K562 (cell line): ENCODE measurements around the gene NEUROD6. TPM values are rescaled to one million over a fixed set of nuclear protein-coding genes. Genes with fewer than 3 reads are reported as not detected.

Experiments
- ATAC-seq: fragments of 200-7000 bp; cut with Tn5 transposase; 3 replicates; pipeline ENCODE4 v1.9.1; 2020; ENCODE audit warnings: moderate library complexity
- BruUV-seq: library from RNA; stranded (reverse); fragments of 400-500 nt; replicated peaks from 2 replicates; lab custom pipeline; 2021; lab: Mats Ljungman, UMichigan
- CTCF ChIA-PET: fragments of 300-600 bp; formaldehyde crosslinking; extraction: SDS; loops from one replicate; lab custom pipeline; 2021; ENCODE audit warnings: low intra/inter-chr PET ratio; lab: Yijun Ruan, JAX
- POLR2A ChIA-PET: fragments of 300-600, 350-650 bp; sonication (Branson Sonifier 250); formaldehyde crosslinking; extraction: SDS; loops from one replicate; lab custom pipeline; 2021; ENCODE audit warnings: antibody characterized with exemption, inconsistent platforms; lab: Yijun Ruan, JAX
- DNase-seq, 4 experiments: peaks; one replicate each; pipeline versions ENCODE4 v3.0.0 to v3.0.0-alpha.2; 2011 to 2018; ENCODE audit warnings: low spot score in 3 of 4, mixed read lengths in 3 of 4; ENCODE audit errors: extremely low read depth in 1 of 4
- FAIRE-seq: peaks from 2 replicates; lab custom pipeline; 2011; peaks lifted over from hg19 to GRCh38; lab: Jason Lieb, UNC
- H2AFZ ChIP-seq: 2 replicates; pipeline ENCODE4 v1.6.0; 2011; ENCODE audit warnings: low read depth, low read length, control low read depth, inconsistent platforms
- H3K27ac ChIP-seq: fragments of 200-600 bp; 3 replicates; pipeline ENCODE4 v1.8.0; 2011; ENCODE audit warnings: low read depth, mild to moderate bottlenecking, control low read depth, inconsistent platforms, low read length, moderate library complexity, mixed read lengths; ENCODE audit errors: extremely low read depth
- H3K27me3 ChIP-seq, 2 experiments: fragments of 300-600 bp in 1 of 2; 2 replicates in 1 of 2; 3 replicates in 1 of 2; pipeline versions ENCODE4 v1.6.0 to v1.8.0; 2011; ENCODE audit warnings: inconsistent platforms in 2 of 2, low read length in 2 of 2, mild to moderate bottlenecking in 1 of 2, mixed read lengths in 1 of 2, moderate library complexity in 1 of 2; ENCODE audit not compliant: control insufficient read depth in 2 of 2, insufficient read depth in 2 of 2
- H3K36me3 ChIP-seq: fragments of 300-600 bp; 3 replicates; pipeline ENCODE4 v1.8.0; 2011; ENCODE audit warnings: mild to moderate bottlenecking, low read length, inconsistent platforms; ENCODE audit not compliant: control insufficient read depth, insufficient read depth
- H3K4me1 ChIP-seq, 2 experiments: fragments of 200-600 bp in 1 of 2; replicated peaks in 1 of 2; 2 replicates in 1 of 2; 3 replicates in 1 of 2; pipeline versions ENCODE4 v1.5.1 to v1.8.0; 2011; ENCODE audit warnings: inconsistent platforms in 2 of 2, low read length in 2 of 2, mild to moderate bottlenecking in 1 of 2, mixed read lengths in 1 of 2, moderate library complexity in 1 of 2; ENCODE audit not compliant: control insufficient read depth in 2 of 2, insufficient read depth in 2 of 2
- H3K4me2 ChIP-seq: 2 replicates; pipeline ENCODE4 v1.6.1; 2011; ENCODE audit warnings: low read length, control low read depth, inconsistent platforms, mixed read lengths; ENCODE audit not compliant: insufficient read depth
- H3K4me3 ChIP-seq: fragments of 200-600 bp; sonication (generic), shearing (Covaris generic); 2 replicates; pipeline ENCODE4 v1.5.1; 2016; ENCODE audit warnings: control low read depth, inconsistent platforms
- H3K79me2 ChIP-seq: fragments of 200-600 bp; 3 replicates; pipeline ENCODE4 v1.8.0; 2011; ENCODE audit warnings: low read length, inconsistent platforms; ENCODE audit not compliant: control insufficient read depth, insufficient read depth
- H3K9ac ChIP-seq, 2 experiments: 2 replicates each; pipeline versions ENCODE4 v1.6.0 to v1.6.1; 2011; ENCODE audit warnings: low read depth in 2 of 2, low read length in 2 of 2, control low read depth in 1 of 2, inconsistent platforms in 1 of 2, mild to moderate bottlenecking in 1 of 2, mixed read lengths in 1 of 2; ENCODE audit not compliant: insufficient read depth in 1 of 2
- H3K9me1 ChIP-seq: one replicate; pipeline ENCODE4 v1.6.0; 2011; ENCODE audit warnings: inconsistent platforms, mild to moderate bottlenecking, low read length, moderate library complexity; ENCODE audit not compliant: control insufficient read depth, insufficient read depth
- H3K9me3 ChIP-seq: replicated peaks from 2 replicates; pipeline ENCODE4 v1.5.1; 2011; ENCODE audit warnings: low read depth, low read length, inconsistent platforms; ENCODE audit not compliant: control insufficient read depth, insufficient read depth
- H4K20me1 ChIP-seq: replicated peaks from 2 replicates; pipeline ENCODE4 v1.6.1; 2011; ENCODE audit warnings: low read length, inconsistent platforms, mixed read lengths; ENCODE audit not compliant: control insufficient read depth, insufficient read depth
- HSF4 ChIP-seq: fragments of 250-450 bp; sonication (Bioruptor Pico); IDR thresholded peaks from 2 replicates; pipeline ENCODE4 v2.1.2; 2022; ENCODE audit warnings: mild to moderate bottlenecking, moderate library complexity, borderline replicate concordance
- ILF3 ChIP-seq: fragments of 450-650 bp; IDR thresholded peaks from 2 replicates; pipeline ENCODE4 v1.6.1; 2018; ENCODE audit warnings: antibody characterized with exemption, mild to moderate bottlenecking, moderate library complexity, borderline replicate concordance
- NR3C1 ChIP-seq: sonication (generic); formaldehyde crosslinking; IDR thresholded peaks from 2 replicates; pipeline ENCODE4 v1.8.1; 2022; ENCODE audit warnings: missing genetic modification reagents
- SIRT6 ChIP-seq: IDR thresholded peaks from one replicate; pipeline ENCODE4 v1.6.1; 2012; ENCODE audit warnings: low read depth, mild to moderate bottlenecking, control low read depth, inconsistent platforms, low read length, moderate library complexity
- SMARCB1 ChIP-seq: IDR thresholded peaks from 2 replicates; pipeline ENCODE4 v1.6.1; 2011; ENCODE audit warnings: improper control_type of control experiment, low read depth; ENCODE audit not compliant: insufficient read length
- SNRNP70 ChIP-seq: fragments of 200-400 bp; formaldehyde crosslinking; optimal IDR thresholded peaks from 2 replicates; pipeline ENCODE3; 2017; ENCODE audit warnings: low read depth, low read length
- SRSF7 ChIP-seq: fragments of 200-400 bp; formaldehyde crosslinking; optimal IDR thresholded peaks from 2 replicates; pipeline ENCODE3; 2017; ENCODE audit warnings: mild to moderate bottlenecking, low read depth, low read length
- STAT5B ChIP-seq: fragments of 250-450 bp; sonication (Bioruptor Pico); IDR thresholded peaks from 2 replicates; pipeline ENCODE4 v1.8.0; 2021; ENCODE audit warnings: mild to moderate bottlenecking, inconsistent platforms
- TEAD1 ChIP-seq, 2 experiments: fragments of 450-650 bp in 1 of 2; sonication (generic) in 1 of 2; formaldehyde crosslinking; IDR thresholded peaks; 2 replicates each; pipeline versions ENCODE4 v1.4.0 to v1.8.0; 2020 to 2022; ENCODE audit warnings: mild to moderate bottlenecking in 2 of 2, missing genetic modification reagents in 1 of 2
- TRIM28 ChIP-seq: fragments of 450-650 bp; IDR thresholded peaks from 2 replicates; pipeline ENCODE4 v1.6.1; 2017
- WGBS: fragments of 100-300 bp; shearing (Covaris generic); methylation state at CpG from one replicate; pipeline ENCODE4 v1.1.6; 2016; ENCODE audit warnings: low coverage, mixed read lengths; ENCODE audit not compliant: insufficient coverage; ENCODE audit errors: missing lambda C conversion rate; 5-methylcytosine and 5-hydroxymethylcytosine counted together
- in situ Hi-C: fragments of 300-500 bp; cut with MboI; formaldehyde crosslinking; loops from 4 replicates; pipeline ENCODE4 v1.15.0; 2018; ENCODE audit warnings: inconsistent platforms, mixed read lengths
- intact Hi-C: fragments of 100-400 bp; cut with micrococcal nuclease; formaldehyde crosslinking; loops from 2 replicates; pipeline ENCODE4 v1.14.2; 2022
- polyA plus RNA-seq, 8 experiments: library from polyadenylated mRNA; depleted of rRNA in 4 of 8; stranded (reverse) in 5 of 8; unstranded in 3 of 8; fragments of >200 nt; fragmentation: Nextera tagmentation in 2 of 8; fragmentation: Illumina TruSeq in 1 of 8; extraction: Ambion mirVana in 2 of 8; extraction: Trizol in 1 of 8; gene quantifications; 2 replicates each; pipeline versions ENCODE4 v1.2.1 to v1.2.3, GENCODE V29; 2011 to 2014; ENCODE audit warnings: inconsistent platforms in 1 of 8, missing spikeins in 1 of 8
- total RNA-seq, 7 experiments: library from RNA; depleted of rRNA in 6 of 7; stranded (reverse); fragments of >200 nt in 6 of 7; fragmentation: Illumina TruSeq in 2 of 7; extraction: Trizol in 2 of 7; gene quantifications; 2 replicates each; pipeline versions ENCODE4 v1.2.1 to v1.2.3, GENCODE V29; 2011 to 2021; ENCODE audit warnings: low replicate concordance in 1 of 7
- TF ChIP-seq, protein P1 (sequence below): sonication (generic); IDR thresholded peaks from 2 replicates; pipeline ENCODE4 v1.6.1; 2016

The NEUROD6 gene
- total and polyA plus RNA-seq, 9 of the 15 experiments (the other 6 are each of a cell fraction or from before 2014, with no cell fraction given), result not detected

DNA sequence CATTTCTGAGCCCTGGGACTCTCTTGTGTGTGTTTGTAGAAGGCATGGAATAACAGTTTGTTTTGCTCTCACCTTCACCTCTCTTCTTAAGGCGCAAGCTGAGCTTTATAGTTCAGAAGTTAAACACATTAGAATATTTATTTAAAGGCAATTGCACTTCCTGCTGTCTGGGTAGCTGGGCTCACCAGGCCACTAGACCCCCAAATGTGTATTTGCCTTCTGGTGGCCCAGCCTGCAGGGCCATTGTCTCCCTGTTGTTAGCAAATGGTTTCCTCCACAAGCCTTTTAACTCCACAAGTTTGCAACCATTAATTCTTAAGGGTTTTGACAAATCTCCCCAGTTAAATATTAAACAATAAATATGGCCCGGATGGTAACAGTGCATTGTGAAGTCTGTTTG lies 31.1 kb upstream of the NEUROD6 start:
- intact Hi-C loops, result loop anchor here (2.0 to 10.0 kb wide), 4 partner anchors 71 to 363 kb away; no protein-coding TSS in a partner anchor
- in situ Hi-C loops, result no loop called here
- H3K4me3 ChIP-seq, result no peak overlapping the region
- H3K9me3 ChIP-seq, result no peaks in the 10 kb centered on the region
- ChIA-PET POLR2A (interaction anchor here (0.6 kb wide), 1 partner anchor 77 kb away, joined by 3 read pairs; no protein-coding TSS in a partner anchor), CTCF (no interaction called here)
- no peaks in the 10 kb centered on the region for H3K4me1 ChIP-seq
- H3K27ac ChIP-seq, result no peak overlapping the region
- WGBS, result 2% methylated on average over 2 of the region's 2 CpGs
- H3K4me2 ChIP-seq, result no peak overlapping the region
- no peak for ATAC-seq
- H3K9me1 ChIP-seq, result no peaks in the 10 kb centered on the region
- peaks cover 4 to 14% of the 10 kb centered on the region in 2 experiments; a peak in 3 of 5 replicates for H3K27me3 ChIP-seq
- no peak overlapping the region for H3K9ac ChIP-seq
- H3K36me3 ChIP-seq, result no peaks in the 10 kb centered on the region
- no peak overlapping the region for H2AFZ ChIP-seq
- FAIRE-seq, result no peak
- H3K79me2 ChIP-seq, result no peaks in the 10 kb centered on the region
- no peaks in the 10 kb centered on the region; the same call in 1 of the 2 replicates for H4K20me1 ChIP-seq
- DNase-seq, result no peak
- TF ChIP-seq SNRNP70, result no peak
- no peak for TF ChIP-seq SRSF7
- TF ChIP-seq SMARCB1, result no peak
- no peak for TF ChIP-seq NR3C1
- TF ChIP-seq ILF3, result no peak
- TF ChIP-seq, protein P1, sequence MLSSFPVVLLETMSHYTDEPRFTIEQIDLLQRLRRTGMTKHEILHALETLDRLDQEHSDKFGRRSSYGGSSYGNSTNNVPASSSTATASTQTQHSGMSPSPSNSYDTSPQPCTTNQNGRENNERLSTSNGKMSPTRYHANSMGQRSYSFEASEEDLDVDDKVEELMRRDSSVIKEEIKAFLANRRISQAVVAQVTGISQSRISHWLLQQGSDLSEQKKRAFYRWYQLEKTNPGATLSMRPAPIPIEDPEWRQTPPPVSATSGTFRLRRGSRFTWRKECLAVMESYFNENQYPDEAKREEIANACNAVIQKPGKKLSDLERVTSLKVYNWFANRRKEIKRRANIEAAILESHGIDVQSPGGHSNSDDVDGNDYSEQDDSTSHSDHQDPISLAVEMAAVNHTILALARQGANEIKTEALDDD, result no peak
- no peak for TF ChIP-seq TRIM28
- TF ChIP-seq TEAD1 (CRISPR knock-in tag; IDR thresholded peaks at IDR 0.05), result no peak
- no peak for TF ChIP-seq HSF4
- no peak for TF ChIP-seq SIRT6
- TF ChIP-seq STAT5B (CRISPR knock-in tag), result no peak
- BruUV-seq, result no TSS peak
